Endothelial cell of umbilical vein (primary cell): ENCODE measurements around the gene NUDT2. TPM values are rescaled to one million over a fixed set of nuclear protein-coding genes. Genes with fewer than 3 reads are reported as not detected.

Experiments used
- BruUV-seq: library from RNA; stranded (reverse); fragments of 400-500 nt; replicated peaks from 2 replicates; lab custom pipeline; 2021; lab: Mats Ljungman, UMichigan
- CTCF ChIA-PET: fragments of 300-600, 350-600 bp; sonication (Branson Sonifier 250); formaldehyde crosslinking; loops from one replicate; lab custom pipeline; 2021; ENCODE audit warnings: antibody characterized with exemption, inconsistent platforms; lab: Charles Lee
- POLR2A ChIA-PET: fragments of 300-600, 350-600 bp; sonication (Branson Sonifier 250); formaldehyde crosslinking; loops from one replicate; lab custom pipeline; 2021; ENCODE audit warnings: antibody characterized with exemption, inconsistent platforms; lab: Charles Lee
- DNase-seq: peaks from one replicate; pipeline ENCODE4 v3.0.0-alpha.2; 2011; ENCODE audit warnings: low read depth, low spot score
- FAIRE-seq: peaks from 2 replicates; lab custom pipeline; 2011; peaks lifted over from hg19 to GRCh38; lab: Jason Lieb, UNC
- H2AFZ ChIP-seq: 2 replicates; pipeline ENCODE4 v1.6.0; 2012; ENCODE audit warnings: low read depth, low read length, control low read depth, inconsistent platforms
- H3K27ac ChIP-seq: 2 replicates; pipeline ENCODE4 v1.5.1; 2011; ENCODE audit warnings: low read depth, mild to moderate bottlenecking, control low read depth, low read length, moderate library complexity; ENCODE audit not compliant: insufficient read depth
- H3K27me3 ChIP-seq, 2 experiments: 2 replicates each; pipeline versions ENCODE4 v1.6.0 to v1.6.1; 2011; ENCODE audit warnings: low read length in 2 of 2, mixed read lengths in 1 of 2; ENCODE audit not compliant: control insufficient read depth in 2 of 2, insufficient read depth in 2 of 2
- H3K36me3 ChIP-seq, 2 experiments: 2 replicates in 1 of 2; 3 replicates in 1 of 2; pipeline ENCODE4 v1.5.1; 2011; ENCODE audit warnings: low read length in 2 of 2, mild to moderate bottlenecking in 1 of 2, moderate library complexity in 1 of 2; ENCODE audit not compliant: control insufficient read depth in 2 of 2, insufficient read depth in 2 of 2; ENCODE audit errors: extremely low read depth in 1 of 2
- H3K4me1 ChIP-seq: 3 replicates; pipeline ENCODE4 v1.5.1; 2011; ENCODE audit warnings: mild to moderate bottlenecking, low read length; ENCODE audit not compliant: control insufficient read depth, insufficient read depth; ENCODE audit errors: extremely low read depth
- H3K4me2 ChIP-seq: 2 replicates; pipeline ENCODE4 v1.6.1; 2011; ENCODE audit warnings: low read length, control low read depth, mixed read lengths; ENCODE audit not compliant: insufficient read depth
- H3K4me3 ChIP-seq, 3 experiments: fragments of 200-600 bp in 1 of 3; sonication (generic), shearing (Covaris generic) in 1 of 3; replicated peaks in 1 of 3; 2 replicates each; pipeline ENCODE4 v1.5.1; 2011 to 2016; ENCODE audit warnings: control low read depth in 3 of 3, low read length in 3 of 3, mild to moderate bottlenecking in 2 of 3, inconsistent platforms in 1 of 3, low read depth in 1 of 3, moderate library complexity in 1 of 3; ENCODE audit not compliant: insufficient read depth in 1 of 3
- H3K79me2 ChIP-seq: 2 replicates; pipeline ENCODE4 v1.6.0; 2012; ENCODE audit warnings: low read length, inconsistent platforms; ENCODE audit not compliant: control insufficient read depth, insufficient read depth
- H3K9ac ChIP-seq: replicated peaks from 2 replicates; pipeline ENCODE3; 2011; ENCODE audit warnings: low read length, control low read depth; ENCODE audit not compliant: insufficient read depth; ENCODE audit errors: extremely low read depth
- H3K9me1 ChIP-seq: replicated peaks from 3 replicates; pipeline ENCODE4 v1.6.0; 2011; ENCODE audit warnings: mild to moderate bottlenecking, low read length; ENCODE audit not compliant: control insufficient read depth, insufficient read depth; ENCODE audit errors: extremely low read depth
- H3K9me3 ChIP-seq: replicated peaks from 2 replicates; pipeline ENCODE4 v1.5.1; 2012; ENCODE audit warnings: low read length, inconsistent platforms; ENCODE audit not compliant: control insufficient read depth, insufficient read depth
- H4K20me1 ChIP-seq: replicated peaks from 2 replicates; pipeline ENCODE3; 2011; ENCODE audit warnings: mild to moderate bottlenecking, low read length; ENCODE audit not compliant: control insufficient read depth, insufficient read depth; ENCODE audit errors: extremely low read depth
- EZH2 ChIP-seq: IDR thresholded peaks from 2 replicates; pipeline ENCODE4 v1.6.1; 2012; ENCODE audit warnings: borderline replicate concordance, low read depth, mild to moderate bottlenecking, moderate library complexity, low read length, inconsistent platforms; ENCODE audit not compliant: severe bottlenecking
- FOS ChIP-seq: IDR thresholded peaks from 2 replicates; pipeline ENCODE4 v1.6.1; 2011; ENCODE audit warnings: mild to moderate bottlenecking, low read length, moderate library complexity, borderline replicate concordance; ENCODE audit not compliant: insufficient read depth
- GATA2 ChIP-seq: IDR thresholded peaks from 2 replicates; pipeline ENCODE4 v1.7.0; 2011; ENCODE audit warnings: low read depth, mild to moderate bottlenecking, moderate library complexity, mixed read lengths, low read length; ENCODE audit not compliant: insufficient read length, insufficient read depth
- JUN ChIP-seq: IDR thresholded peaks from 2 replicates; pipeline ENCODE4 v1.6.1; 2011; ENCODE audit warnings: borderline replicate concordance, low read depth; ENCODE audit not compliant: insufficient read length, insufficient read depth
- MYC ChIP-seq: IDR thresholded peaks from one replicate; pipeline ENCODE4 v1.6.1; 2011; ENCODE audit warnings: mild to moderate bottlenecking, low read depth, low read length
- POLR2A ChIP-seq: IDR thresholded peaks from 2 replicates; pipeline ENCODE4 v1.6.1; 2012; ENCODE audit warnings: low read depth, mild to moderate bottlenecking, control low read depth, low read length
- POLR2AphosphoS5 ChIP-seq: IDR thresholded peaks from 2 replicates; pipeline ENCODE4 v1.6.1; 2012; ENCODE audit warnings: low read depth, mild to moderate bottlenecking, control low read depth, low read length, moderate library complexity; ENCODE audit not compliant: insufficient read depth
- dilution Hi-C: fragments of 300-500 bp; cut with MboI; formaldehyde crosslinking; loops from one replicate; pipeline ENCODE4 v1.15.0; 2019; ENCODE audit warnings: low sequenced_read_pairs; ENCODE audit not compliant: extremely low pct_ligation_motif_present
- intact Hi-C: fragments of 100-400 bp; cut with micrococcal nuclease; formaldehyde crosslinking; loops from one replicate; pipeline ENCODE4 v1.10.0; 2022
- polyA plus RNA-seq, 4 experiments: library from polyadenylated mRNA; depleted of rRNA in 3 of 4; stranded (reverse) in 3 of 4; unstranded in 1 of 4; fragments of >200 nt; gene quantifications; 2 replicates each; pipeline versions ENCODE4 v1.2.1 to v1.2.3, GENCODE V29; 2011 to 2012; ENCODE audit warnings: missing spikeins in 1 of 4
- total RNA-seq: library from RNA; stranded (reverse); gene quantifications from 2 replicates; pipeline ENCODE4 v1.2.3, GENCODE V29; 2021
- TF ChIP-seq, protein P1 (sequence below): IDR thresholded peaks from 2 replicates; pipeline ENCODE4 v1.6.1; 2011; ENCODE audit not compliant: insufficient read depth, insufficient read length
- TF ChIP-seq, protein P2 (sequence below), 2 donors: IDR thresholded peaks; 1 replicate in 1 of 2; 2 replicates in 1 of 2; pipeline ENCODE4 v1.5.1; 2011; ENCODE audit warnings: low read length in 2 of 2, mild to moderate bottlenecking in 2 of 2, moderate library complexity in 2 of 2, control low read depth in 1 of 2, inconsistent platforms in 1 of 2, low read depth in 1 of 2; ENCODE audit not compliant: insufficient read depth in 1 of 2; ENCODE audit errors: extremely low read depth in 1 of 2

NUDT2 gene
- total and polyA plus RNA-seq, 2 donors (not counting 3 experiments of a cell fraction or from before 2014, with no cell fraction given) = 25.1 to 45.2 TPM

DNA sequence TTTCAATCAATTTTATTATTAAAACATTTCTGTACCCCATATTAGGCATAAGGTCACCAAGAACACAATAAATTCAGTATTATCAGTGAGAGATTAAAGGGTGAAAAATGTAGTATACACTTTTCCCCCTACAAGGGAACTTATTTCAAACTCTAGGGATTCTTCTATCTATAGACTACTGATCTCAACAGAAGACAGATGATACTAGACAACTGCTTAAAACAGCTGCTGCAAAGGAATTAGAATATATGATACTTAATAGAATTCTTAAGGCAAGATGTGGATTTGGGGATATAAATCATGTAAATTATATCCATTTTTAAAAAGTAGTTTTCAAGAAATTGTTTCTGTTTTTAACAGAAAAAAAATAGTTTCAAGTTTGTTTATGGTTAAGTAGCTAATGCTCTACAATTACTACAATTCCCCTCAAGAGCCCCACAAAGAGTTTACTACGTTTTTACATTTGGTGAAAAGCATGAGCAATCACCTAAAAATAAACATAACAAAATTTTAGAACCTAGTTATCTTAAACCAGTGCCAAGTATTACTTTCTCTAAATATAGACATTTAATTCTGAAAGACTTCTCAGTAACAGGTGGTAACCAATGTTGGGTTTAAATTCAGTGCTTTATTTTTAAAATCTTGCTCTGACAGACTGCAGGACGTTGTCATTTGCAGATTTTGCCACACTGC, 6.3 kb upstream of the NUDT2 start:
- Histone ChIP-seq H3K4me3 (no peak overlapping the region), H3K79me2 (peaks cover 8% of the 10 kb centered on the region), H2AFZ (no peak overlapping the region), H3K36me3 (no peaks in the 10 kb centered on the region), H3K9me3 (no peaks in the 10 kb centered on the region), H3K27me3 (no peaks in the 10 kb centered on the region), H3K4me1 (peaks cover 3% of the 10 kb centered on the region), H3K9me1 (no peaks in the 10 kb centered on the region), H3K27ac (no peak overlapping the region), H3K9ac (no peak overlapping the region), H3K4me2 (no peak overlapping the region), H4K20me1 (no peaks in the 10 kb centered on the region)
- no peak for TF ChIP-seq JUN
- TF ChIP-seq, protein P1, sequence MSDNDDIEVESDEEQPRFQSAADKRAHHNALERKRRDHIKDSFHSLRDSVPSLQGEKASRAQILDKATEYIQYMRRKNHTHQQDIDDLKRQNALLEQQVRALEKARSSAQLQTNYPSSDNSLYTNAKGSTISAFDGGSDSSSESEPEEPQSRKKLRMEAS = no peak
- no peak for TF ChIP-seq GATA2
- TF ChIP-seq POLR2A = no peak
- TF ChIP-seq MYC = no peak
- TF ChIP-seq, protein P2, sequence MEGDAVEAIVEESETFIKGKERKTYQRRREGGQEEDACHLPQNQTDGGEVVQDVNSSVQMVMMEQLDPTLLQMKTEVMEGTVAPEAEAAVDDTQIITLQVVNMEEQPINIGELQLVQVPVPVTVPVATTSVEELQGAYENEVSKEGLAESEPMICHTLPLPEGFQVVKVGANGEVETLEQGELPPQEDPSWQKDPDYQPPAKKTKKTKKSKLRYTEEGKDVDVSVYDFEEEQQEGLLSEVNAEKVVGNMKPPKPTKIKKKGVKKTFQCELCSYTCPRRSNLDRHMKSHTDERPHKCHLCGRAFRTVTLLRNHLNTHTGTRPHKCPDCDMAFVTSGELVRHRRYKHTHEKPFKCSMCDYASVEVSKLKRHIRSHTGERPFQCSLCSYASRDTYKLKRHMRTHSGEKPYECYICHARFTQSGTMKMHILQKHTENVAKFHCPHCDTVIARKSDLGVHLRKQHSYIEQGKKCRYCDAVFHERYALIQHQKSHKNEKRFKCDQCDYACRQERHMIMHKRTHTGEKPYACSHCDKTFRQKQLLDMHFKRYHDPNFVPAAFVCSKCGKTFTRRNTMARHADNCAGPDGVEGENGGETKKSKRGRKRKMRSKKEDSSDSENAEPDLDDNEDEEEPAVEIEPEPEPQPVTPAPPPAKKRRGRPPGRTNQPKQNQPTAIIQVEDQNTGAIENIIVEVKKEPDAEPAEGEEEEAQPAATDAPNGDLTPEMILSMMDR (IDR thresholded peaks at IDR 0.05; ENCODE audit: extremely low read depth in 1 of 2, insufficient read depth in 1 of 2, low read depth in 1 of 2, low read length in 2 of 2) = no peak
- no peak for TF ChIP-seq EZH2
- no peak for TF ChIP-seq POLR2AphosphoS5
- TF ChIP-seq FOS = no peak
- intact Hi-C loops = no loop called here
- POLR2A ChIA-PET = no interaction called here
- FAIRE-seq = no peak
- CTCF ChIA-PET = no interaction called here
- BruUV-seq = no TSS peak
- no peak for DNase-seq
- dilution Hi-C loops = no loop called here
